OCI-LY3 (cell line): ENCODE measurements around the gene IL1RN.

Source experiments
- EZH2phosphoT487 ChIP-seq: fragments of 200-600 bp; shearing (Covaris generic); IDR thresholded peaks from 2 replicates; pipeline ENCODE4 v1.6.1; 2018; ENCODE audit warnings: antibody characterized with exemption, mixed run types, low read depth
- TF ChIP-seq, protein P1 (sequence below): fragments of 200-600, 300-600 bp; sonication (generic); IDR thresholded peaks from 2 replicates; pipeline ENCODE4 v1.5.1; 2014; ENCODE audit warnings: antibody characterized with exemption, low read length, low read depth

- TF ChIP-seq, protein P1, sequence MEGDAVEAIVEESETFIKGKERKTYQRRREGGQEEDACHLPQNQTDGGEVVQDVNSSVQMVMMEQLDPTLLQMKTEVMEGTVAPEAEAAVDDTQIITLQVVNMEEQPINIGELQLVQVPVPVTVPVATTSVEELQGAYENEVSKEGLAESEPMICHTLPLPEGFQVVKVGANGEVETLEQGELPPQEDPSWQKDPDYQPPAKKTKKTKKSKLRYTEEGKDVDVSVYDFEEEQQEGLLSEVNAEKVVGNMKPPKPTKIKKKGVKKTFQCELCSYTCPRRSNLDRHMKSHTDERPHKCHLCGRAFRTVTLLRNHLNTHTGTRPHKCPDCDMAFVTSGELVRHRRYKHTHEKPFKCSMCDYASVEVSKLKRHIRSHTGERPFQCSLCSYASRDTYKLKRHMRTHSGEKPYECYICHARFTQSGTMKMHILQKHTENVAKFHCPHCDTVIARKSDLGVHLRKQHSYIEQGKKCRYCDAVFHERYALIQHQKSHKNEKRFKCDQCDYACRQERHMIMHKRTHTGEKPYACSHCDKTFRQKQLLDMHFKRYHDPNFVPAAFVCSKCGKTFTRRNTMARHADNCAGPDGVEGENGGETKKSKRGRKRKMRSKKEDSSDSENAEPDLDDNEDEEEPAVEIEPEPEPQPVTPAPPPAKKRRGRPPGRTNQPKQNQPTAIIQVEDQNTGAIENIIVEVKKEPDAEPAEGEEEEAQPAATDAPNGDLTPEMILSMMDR, result no peak
- TF ChIP-seq EZH2phosphoT487, result no peak
Observed at GRCh38 chr2:113103277-113103676, 24.1 kb upstream of the IL1RN start.
